Neural cell (in vitro differentiated cells): ENCODE measurements around the gene NOP56. TPM values are rescaled to one million over a fixed set of nuclear protein-coding genes. Genes with fewer than 3 reads are reported as not detected.

ENCODE experiments used
- H2AFZ ChIP-seq: fragments of 200-600, 300-800 bp; sonication (generic), shearing (Covaris generic); 2 replicates; pipeline ENCODE4 v1.6.0; 2014; ENCODE audit warnings: low read depth, mild to moderate bottlenecking, antibody characterized with exemption, low read length, moderate library complexity
- H3F3A ChIP-seq: fragments of 200-600 bp; shearing (Covaris generic); 2 replicates; pipeline ENCODE4 v1.6.1; 2016; ENCODE audit warnings: mild to moderate bottlenecking, moderate library complexity, mixed read lengths, antibody characterized with exemption, low read length; ENCODE audit not compliant: insufficient read depth, poor library complexity, severe bottlenecking
- H3K27ac ChIP-seq: fragments of 200-600, 300-800 bp; sonication (generic), shearing (Covaris generic); 2 replicates; pipeline ENCODE4 v1.5.1; 2014; ENCODE audit warnings: mild to moderate bottlenecking, low read length, moderate library complexity
- H3K27me3 ChIP-seq: fragments of 300-800, 200-600 bp; sonication (generic), shearing (Covaris generic); 2 replicates; pipeline ENCODE4 v1.6.0; 2014; ENCODE audit warnings: mild to moderate bottlenecking, low read depth, low read length, moderate library complexity; ENCODE audit not compliant: insufficient read depth
- H3K36me3 ChIP-seq: fragments of 300-800, 200-600 bp; sonication (generic), shearing (Covaris generic); 2 replicates; pipeline ENCODE4 v1.5.1; 2014; ENCODE audit warnings: mild to moderate bottlenecking, antibody characterized with exemption, low read length, moderate library complexity; ENCODE audit not compliant: insufficient read depth
- H3K4me2 ChIP-seq: fragments of 300-800, 200-600 bp; sonication (generic), shearing (Covaris generic); 2 replicates; pipeline ENCODE4 v1.6.0; 2014; ENCODE audit warnings: mild to moderate bottlenecking, low read length
- H3K4me3 ChIP-seq: fragments of 300-800, 200-600 bp; sonication (generic), shearing (Covaris generic); 2 replicates; pipeline ENCODE4 v1.5.1; 2014; ENCODE audit warnings: mild to moderate bottlenecking, low read length, moderate library complexity
- H3K79me2 ChIP-seq: fragments of 200-600 bp; shearing (Covaris generic); replicated peaks from 2 replicates; pipeline ENCODE4 v1.6.0; 2014; ENCODE audit warnings: mild to moderate bottlenecking, low read length, moderate library complexity; ENCODE audit not compliant: insufficient read depth
- H3K9ac ChIP-seq: fragments of 300-800, 200-600 bp; sonication (generic), shearing (Covaris generic); 2 replicates; pipeline ENCODE4 v1.6.1; 2016; ENCODE audit warnings: mild to moderate bottlenecking, low read length, mixed read lengths
- H3K9me2 ChIP-seq: fragments of 200-600 bp; shearing (Covaris generic); 2 replicates; pipeline ENCODE4 v1.6.1; 2016; ENCODE audit warnings: mild to moderate bottlenecking, low read length, mixed read lengths; ENCODE audit not compliant: insufficient read depth
- H3K9me3 ChIP-seq: fragments of 200-600, 300-800 bp; sonication (generic), shearing (Covaris generic); 2 replicates; pipeline ENCODE4 v1.6.1; 2016; ENCODE audit warnings: mild to moderate bottlenecking, mixed run types, low read length, moderate library complexity, mixed read lengths
- H4K20me1 ChIP-seq: fragments of 200-600 bp; shearing (Covaris generic); 2 replicates; pipeline ENCODE4 v1.6.1; 2016; ENCODE audit warnings: mild to moderate bottlenecking, mixed run types; ENCODE audit not compliant: insufficient read depth
- EP300 ChIP-seq: fragments of 450-650 bp; conservative IDR thresholded peaks from 2 replicates; pipeline ENCODE4 v1.6.1; 2014; ENCODE audit warnings: antibody characterized with exemption, mild to moderate bottlenecking, moderate library complexity; ENCODE audit not compliant: poor library complexity, severe bottlenecking
- EZH2 ChIP-seq: fragments of 200-600, 300-800 bp; shearing (Covaris generic), sonication (generic); IDR thresholded peaks from 2 replicates; pipeline ENCODE4 v1.6.1; 2014; ENCODE audit warnings: antibody characterized with exemption, low read length, borderline replicate concordance, mild to moderate bottlenecking; ENCODE audit not compliant: insufficient read depth, poor library complexity, severe bottlenecking
- MXI1 ChIP-seq: fragments of 450-650 bp; conservative IDR thresholded peaks from 2 replicates; pipeline ENCODE4 v1.6.1; 2014; ENCODE audit warnings: antibody characterized with exemption, mild to moderate bottlenecking; ENCODE audit not compliant: poor library complexity, severe bottlenecking
- POLR2AphosphoS5 ChIP-seq: IDR thresholded peaks from 2 replicates; pipeline ENCODE4 v1.6.1; 2012
- RAD21 ChIP-seq: fragments of 450-650 bp; conservative IDR thresholded peaks from 2 replicates; pipeline ENCODE4 v1.6.1; 2014; ENCODE audit warnings: antibody characterized with exemption, mild to moderate bottlenecking, moderate library complexity
- SMC3 ChIP-seq: fragments of 450-650 bp; conservative IDR thresholded peaks from 2 replicates; pipeline ENCODE4 v1.6.1; 2014; ENCODE audit warnings: antibody characterized with exemption, mild to moderate bottlenecking, moderate library complexity; ENCODE audit not compliant: poor library complexity
- TAF1 ChIP-seq: IDR thresholded peaks from 2 replicates; pipeline ENCODE4 v1.6.1; 2012; ENCODE audit warnings: low read depth
- polyA plus RNA-seq: library from polyadenylated mRNA; depleted of rRNA; stranded (reverse); fragments of >200 nt; gene quantifications from 2 replicates; pipeline ENCODE4 v1.2.3, GENCODE V29; 2014
- TF ChIP-seq, protein P1 (sequence below): fragments of 450-650 bp; IDR thresholded peaks from 2 replicates; pipeline ENCODE4 v1.5.1; 2014; ENCODE audit warnings: antibody characterized with exemption, mild to moderate bottlenecking, moderate library complexity; ENCODE audit not compliant: poor library complexity, severe bottlenecking
- TF ChIP-seq, protein P2 (sequence below): IDR thresholded peaks from 2 replicates; pipeline ENCODE4 v1.6.1; 2012; ENCODE audit warnings: borderline replicate concordance

Gene NOP56
- polyA plus RNA-seq, 1 donor from 2014 or later, result 188 TPM

DNA sequence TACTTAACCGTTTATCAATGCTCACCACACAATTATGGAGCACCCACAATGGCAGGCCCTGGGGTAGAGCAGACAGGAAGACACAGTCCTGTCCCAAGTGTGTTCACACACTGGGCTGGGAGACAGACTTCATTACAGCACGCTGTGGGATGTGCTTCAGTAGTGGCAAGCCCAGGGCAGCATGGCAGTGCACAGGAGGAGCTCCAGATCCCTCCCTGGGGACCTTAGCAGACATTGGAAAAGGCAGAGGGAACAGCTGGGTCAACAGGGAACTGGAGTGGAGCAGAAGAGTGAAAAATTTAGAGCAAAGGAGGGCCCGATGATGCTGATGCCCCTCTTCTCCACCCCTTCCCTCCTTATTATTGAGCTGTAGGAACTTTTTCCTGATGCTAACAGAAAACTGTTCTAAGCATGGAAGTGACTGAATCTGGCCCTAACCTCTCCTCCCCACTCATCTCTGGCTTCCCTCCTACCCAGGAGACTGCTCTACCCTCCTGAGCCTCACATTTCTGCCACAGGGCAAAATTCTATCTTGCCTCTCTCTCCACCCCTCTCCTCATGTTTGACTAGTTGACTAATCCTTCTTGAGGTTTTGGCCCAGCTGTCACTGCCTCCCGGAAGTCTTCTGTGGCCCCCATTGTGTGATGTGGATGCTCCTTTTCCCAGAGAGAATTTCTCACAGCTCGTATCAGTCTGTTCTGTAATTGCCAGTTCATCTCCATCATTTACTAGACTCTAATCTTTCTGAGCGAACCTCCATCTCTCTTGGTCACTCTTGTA, 41.3 kb upstream of the NOP56 start:
- H2AFZ ChIP-seq, result no peak overlapping the region
- no peak overlapping the region for H3K4me2 ChIP-seq
- no peak for TF ChIP-seq RAD21
- TF ChIP-seq, protein P1, sequence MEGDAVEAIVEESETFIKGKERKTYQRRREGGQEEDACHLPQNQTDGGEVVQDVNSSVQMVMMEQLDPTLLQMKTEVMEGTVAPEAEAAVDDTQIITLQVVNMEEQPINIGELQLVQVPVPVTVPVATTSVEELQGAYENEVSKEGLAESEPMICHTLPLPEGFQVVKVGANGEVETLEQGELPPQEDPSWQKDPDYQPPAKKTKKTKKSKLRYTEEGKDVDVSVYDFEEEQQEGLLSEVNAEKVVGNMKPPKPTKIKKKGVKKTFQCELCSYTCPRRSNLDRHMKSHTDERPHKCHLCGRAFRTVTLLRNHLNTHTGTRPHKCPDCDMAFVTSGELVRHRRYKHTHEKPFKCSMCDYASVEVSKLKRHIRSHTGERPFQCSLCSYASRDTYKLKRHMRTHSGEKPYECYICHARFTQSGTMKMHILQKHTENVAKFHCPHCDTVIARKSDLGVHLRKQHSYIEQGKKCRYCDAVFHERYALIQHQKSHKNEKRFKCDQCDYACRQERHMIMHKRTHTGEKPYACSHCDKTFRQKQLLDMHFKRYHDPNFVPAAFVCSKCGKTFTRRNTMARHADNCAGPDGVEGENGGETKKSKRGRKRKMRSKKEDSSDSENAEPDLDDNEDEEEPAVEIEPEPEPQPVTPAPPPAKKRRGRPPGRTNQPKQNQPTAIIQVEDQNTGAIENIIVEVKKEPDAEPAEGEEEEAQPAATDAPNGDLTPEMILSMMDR, result no peak
- no peak for TF ChIP-seq EP300
- TF ChIP-seq TAF1, result no peak
- no peak for TF ChIP-seq SMC3
- no peak for TF ChIP-seq MXI1
- TF ChIP-seq, protein P2, sequence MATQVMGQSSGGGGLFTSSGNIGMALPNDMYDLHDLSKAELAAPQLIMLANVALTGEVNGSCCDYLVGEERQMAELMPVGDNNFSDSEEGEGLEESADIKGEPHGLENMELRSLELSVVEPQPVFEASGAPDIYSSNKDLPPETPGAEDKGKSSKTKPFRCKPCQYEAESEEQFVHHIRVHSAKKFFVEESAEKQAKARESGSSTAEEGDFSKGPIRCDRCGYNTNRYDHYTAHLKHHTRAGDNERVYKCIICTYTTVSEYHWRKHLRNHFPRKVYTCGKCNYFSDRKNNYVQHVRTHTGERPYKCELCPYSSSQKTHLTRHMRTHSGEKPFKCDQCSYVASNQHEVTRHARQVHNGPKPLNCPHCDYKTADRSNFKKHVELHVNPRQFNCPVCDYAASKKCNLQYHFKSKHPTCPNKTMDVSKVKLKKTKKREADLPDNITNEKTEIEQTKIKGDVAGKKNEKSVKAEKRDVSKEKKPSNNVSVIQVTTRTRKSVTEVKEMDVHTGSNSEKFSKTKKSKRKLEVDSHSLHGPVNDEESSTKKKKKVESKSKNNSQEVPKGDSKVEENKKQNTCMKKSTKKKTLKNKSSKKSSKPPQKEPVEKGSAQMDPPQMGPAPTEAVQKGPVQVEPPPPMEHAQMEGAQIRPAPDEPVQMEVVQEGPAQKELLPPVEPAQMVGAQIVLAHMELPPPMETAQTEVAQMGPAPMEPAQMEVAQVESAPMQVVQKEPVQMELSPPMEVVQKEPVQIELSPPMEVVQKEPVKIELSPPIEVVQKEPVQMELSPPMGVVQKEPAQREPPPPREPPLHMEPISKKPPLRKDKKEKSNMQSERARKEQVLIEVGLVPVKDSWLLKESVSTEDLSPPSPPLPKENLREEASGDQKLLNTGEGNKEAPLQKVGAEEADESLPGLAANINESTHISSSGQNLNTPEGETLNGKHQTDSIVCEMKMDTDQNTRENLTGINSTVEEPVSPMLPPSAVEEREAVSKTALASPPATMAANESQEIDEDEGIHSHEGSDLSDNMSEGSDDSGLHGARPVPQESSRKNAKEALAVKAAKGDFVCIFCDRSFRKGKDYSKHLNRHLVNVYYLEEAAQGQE, result no peak
- no peak for TF ChIP-seq EZH2
- TF ChIP-seq POLR2AphosphoS5, result no peak
- H3K27ac ChIP-seq, result no peak overlapping the region
- H3K9ac ChIP-seq, result no peak overlapping the region
- no peaks in the 10 kb centered on the region for H4K20me1 ChIP-seq
- no peaks in the 10 kb centered on the region for H3K36me3 ChIP-seq
- H3K9me2 ChIP-seq, result no peaks in the 10 kb centered on the region
- H3K79me2 ChIP-seq, result no peaks in the 10 kb centered on the region
- no peaks in the 10 kb centered on the region for H3K27me3 ChIP-seq
- no peaks in the 10 kb centered on the region for H3F3A ChIP-seq
- H3K9me3 ChIP-seq, result no peaks in the 10 kb centered on the region
- H3K4me3 ChIP-seq, result no peak overlapping the region

DNA sequence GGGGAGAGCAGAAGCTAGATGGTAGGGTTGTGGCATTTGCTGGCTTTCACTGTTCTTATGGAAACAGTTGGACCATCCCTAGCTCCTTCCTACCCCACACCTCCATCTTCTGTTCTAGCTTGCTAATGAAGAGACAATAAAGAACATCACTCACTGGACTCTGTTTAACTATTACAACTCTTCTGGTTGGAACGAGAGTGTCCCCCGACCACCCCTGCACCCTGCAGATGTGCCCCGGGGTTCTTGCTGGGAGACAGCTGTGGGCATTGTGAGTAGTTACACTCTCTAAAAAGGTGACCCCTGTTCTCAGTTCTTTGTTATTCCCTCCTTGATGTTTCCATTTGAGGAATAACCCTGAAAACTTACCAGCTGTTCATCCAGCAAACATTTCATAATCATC, 40.4 kb upstream of the NOP56 start:
- Histone ChIP-seq H3K9ac (no peak overlapping the region), H3K9me2 (no peaks in the 10 kb centered on the region), H3K27ac (no peak overlapping the region), H3K4me2 (no peak overlapping the region), H3K36me3 (no peaks in the 10 kb centered on the region), H3K79me2 (no peaks in the 10 kb centered on the region), H4K20me1 (no peaks in the 10 kb centered on the region), H3K27me3 (no peaks in the 10 kb centered on the region), H3K4me3 (no peak overlapping the region), H3F3A (no peaks in the 10 kb centered on the region), H3K9me3 (no peaks in the 10 kb centered on the region), H2AFZ (no peak overlapping the region)
- TF ChIP-seq, protein P2, result no peak
- TF ChIP-seq POLR2AphosphoS5 (no peak), MXI1 (no peak), EP300 (no peak), TAF1 (no peak), SMC3 (no peak), RAD21 (no peak), EZH2 (no peak)
- TF ChIP-seq, protein P1, result no peak
